H9 (cell line): ENCODE measurements around the gene PEAK3. TPM values are rescaled to one million over a fixed set of nuclear protein-coding genes. Genes with fewer than 3 reads are reported as not detected.
A peak's percentile ranks its signal among the peaks of the same experiment; 100 is the strongest.

Source experiments
- DNase-seq: peaks from one replicate; pipeline ENCODE4 v3.0.0-alpha.2; 2017
- H2AFZ ChIP-seq: one replicate; pipeline ENCODE4 v1.6.1; 2013; ENCODE audit warnings: mild to moderate bottlenecking, low read length, control low read depth, moderate library complexity
- H2AK5ac ChIP-seq: 2 replicates; pipeline ENCODE4 v1.6.1; 2013; ENCODE audit warnings: low read length, control low read depth, mixed read lengths; ENCODE audit not compliant: insufficient read length
- H2BK120ac ChIP-seq: one replicate; pipeline ENCODE4 v1.6.1; 2013; ENCODE audit warnings: low read depth, mild to moderate bottlenecking, low read length, control low read depth, inconsistent platforms; ENCODE audit not compliant: poor library complexity, severe bottlenecking
- H2BK12ac ChIP-seq: 2 replicates; pipeline ENCODE4 v1.6.1; 2013; ENCODE audit warnings: low read length, control low read depth, mixed read lengths, low read depth; ENCODE audit not compliant: insufficient read length
- H2BK15ac ChIP-seq: 2 replicates; pipeline ENCODE4 v1.6.1; 2013; ENCODE audit warnings: low read depth, low read length, control low read depth
- H2BK20ac ChIP-seq: one replicate; pipeline ENCODE4 v1.6.1; 2013; ENCODE audit warnings: low read depth, mild to moderate bottlenecking, low read length, control low read depth, inconsistent platforms; ENCODE audit not compliant: poor library complexity, severe bottlenecking
- H2BK5ac ChIP-seq: 2 replicates; pipeline ENCODE4 v1.6.1; 2013; ENCODE audit warnings: low read length, control low read depth, mixed read lengths; ENCODE audit not compliant: insufficient read length
- H3K14ac ChIP-seq: 2 replicates; pipeline ENCODE4 v1.6.1; 2013; ENCODE audit warnings: low read length, control low read depth; ENCODE audit not compliant: insufficient read depth
- H3K18ac ChIP-seq: 2 replicates; pipeline ENCODE4 v1.6.1; 2013; ENCODE audit warnings: low read depth, mild to moderate bottlenecking, mixed read lengths, low read length, control low read depth; ENCODE audit not compliant: insufficient read length
- H3K23ac ChIP-seq: 2 replicates; pipeline ENCODE4 v1.6.1; 2013; ENCODE audit warnings: low read length, control low read depth, mixed read lengths, low read depth; ENCODE audit not compliant: insufficient read length
- H3K23me2 ChIP-seq: 2 replicates; pipeline ENCODE4 v1.6.1; 2013; ENCODE audit warnings: low read depth, mild to moderate bottlenecking, mixed read lengths, low read length, control low read depth; ENCODE audit not compliant: insufficient read length, poor library complexity, severe bottlenecking
- H3K27ac ChIP-seq: 2 replicates; pipeline ENCODE4 v1.5.1; 2013; ENCODE audit warnings: low read length, control low read depth, mixed read lengths, low read depth; ENCODE audit not compliant: insufficient read length
- H3K27me3 ChIP-seq: 2 replicates; pipeline ENCODE4 v1.6.1; 2013; ENCODE audit warnings: low read length, control low read depth, inconsistent platforms; ENCODE audit not compliant: insufficient read depth
- H3K4ac ChIP-seq: 2 replicates; pipeline ENCODE4 v1.6.1; 2013; ENCODE audit warnings: low read depth, mild to moderate bottlenecking, control low read depth, inconsistent platforms, low read length, moderate library complexity
- H3K4me1 ChIP-seq: 2 replicates; pipeline ENCODE4 v1.6.1; 2013; ENCODE audit warnings: low read length, control low read depth, inconsistent platforms; ENCODE audit not compliant: insufficient read depth
- H3K4me2 ChIP-seq: 2 replicates; pipeline ENCODE4 v1.6.1; 2013; ENCODE audit warnings: low read length, control low read depth, mixed read lengths; ENCODE audit not compliant: insufficient read length, insufficient read depth
- H3K56ac ChIP-seq: 2 replicates; pipeline ENCODE4 v1.6.1; 2013; ENCODE audit warnings: low read depth, mild to moderate bottlenecking, mixed read lengths, low read length, control low read depth; ENCODE audit not compliant: insufficient read length
- H3K79me1 ChIP-seq: 2 replicates; pipeline ENCODE4 v1.6.1; 2013; ENCODE audit warnings: low read depth, mild to moderate bottlenecking, moderate library complexity, low read length, control low read depth, inconsistent platforms; ENCODE audit not compliant: insufficient read depth, poor library complexity, severe bottlenecking
- H3K79me2 ChIP-seq: 2 replicates; pipeline ENCODE4 v1.6.1; 2013; ENCODE audit warnings: low read length, control low read depth, inconsistent platforms; ENCODE audit not compliant: insufficient read depth
- H3K9ac ChIP-seq: 2 replicates; pipeline ENCODE4 v1.6.1; 2013; ENCODE audit warnings: low read length, control low read depth, mixed read lengths; ENCODE audit not compliant: insufficient read length; ENCODE audit errors: extremely low read depth
- H3K9me3 ChIP-seq: one replicate; pipeline ENCODE4 v1.6.1; 2013; ENCODE audit warnings: low read depth, low read length, inconsistent platforms; ENCODE audit not compliant: control insufficient read depth
- H3T11ph ChIP-seq: one replicate; pipeline ENCODE4 v1.6.1; 2013; ENCODE audit warnings: mild to moderate bottlenecking, low read length, control low read depth, inconsistent platforms
- H4K20me1 ChIP-seq: one replicate; pipeline ENCODE4 v1.6.1; 2013; ENCODE audit not compliant: control insufficient read depth, insufficient read length, insufficient read depth
- H4K5ac ChIP-seq: 2 replicates; pipeline ENCODE4 v1.6.1; 2013; ENCODE audit warnings: low read depth, mild to moderate bottlenecking, mixed read lengths, low read length, control low read depth; ENCODE audit not compliant: insufficient read length
- H4K8ac ChIP-seq: replicated peaks from 2 replicates; pipeline ENCODE4 v1.6.1; 2013; ENCODE audit warnings: low read length, control low read depth, mixed read lengths, low read depth; ENCODE audit not compliant: insufficient read length
- H4K91ac ChIP-seq: 2 replicates; pipeline ENCODE4 v1.6.1; 2013; ENCODE audit warnings: low read depth, mild to moderate bottlenecking, moderate library complexity, mixed read lengths, low read length, control low read depth; ENCODE audit not compliant: insufficient read length
- H3K27ac Mint-ChIP-seq, 3 experiments: 2 replicates in 2 of 3; 3 replicates in 1 of 3; pipeline ENCODE4 v1.8.0; 2020 to 2021; ENCODE audit warnings: mixed read lengths in 3 of 3, mild to moderate bottlenecking in 1 of 3, moderate library complexity in 1 of 3
- H3K27me3 Mint-ChIP-seq: 2 replicates; pipeline ENCODE4 v1.8.0; 2021; ENCODE audit warnings: low read depth, mild to moderate bottlenecking, moderate library complexity, mixed read lengths
- H3K36me3 Mint-ChIP-seq, 3 experiments: 2 replicates in 2 of 3; 3 replicates in 1 of 3; pipeline ENCODE4 v1.8.0; 2020 to 2021; ENCODE audit warnings: low read depth in 3 of 3, mixed read lengths in 3 of 3; ENCODE audit not compliant: insufficient read depth in 1 of 3
- H3K4me1 Mint-ChIP-seq, 2 experiments: 2 replicates each; pipeline ENCODE4 v1.8.0; 2020; ENCODE audit warnings: mixed read lengths in 2 of 2
- H3K4me3 Mint-ChIP-seq, 2 experiments: 2 replicates in 1 of 2; 3 replicates in 1 of 2; pipeline ENCODE4 v1.8.0; 2020 to 2021; ENCODE audit warnings: mild to moderate bottlenecking in 2 of 2, mixed read lengths in 2 of 2, moderate library complexity in 1 of 2
- H3K9me3 Mint-ChIP-seq, 2 experiments: 2 replicates in 1 of 2; 3 replicates in 1 of 2; pipeline ENCODE4 v1.8.0; 2020; ENCODE audit warnings: mild to moderate bottlenecking in 2 of 2, mixed read lengths in 2 of 2, moderate library complexity in 1 of 2
- WGBS: extraction: QIAGEN DNeasy Blood & Tissue Kit; methylation state at CpG from one replicate; pipeline ENCODE4 v1.1.7; 2013; ENCODE audit warnings: missing lambda C conversion rate, low lambda C conversion rate, mixed read lengths; ENCODE audit not compliant: insufficient read length; ENCODE audit errors: extremely low coverage; 5-methylcytosine and 5-hydroxymethylcytosine counted together
- total RNA-seq: library from RNA; stranded (reverse); gene quantifications from 2 replicates; pipeline ENCODE4 v1.2.1, GENCODE V29; 2021
- TF ChIP-seq, protein P1 (sequence below): fragments of 200-600 bp; sonication (generic); conservative IDR thresholded peaks from 3 replicates; pipeline ENCODE4 v1.8.0; 2021; ENCODE audit warnings: antibody characterized with exemption, mild to moderate bottlenecking

The PEAK3 gene
- total RNA-seq, 1 experiment from 2014 or later = not detected

GRCh38 chr19:2291185-2291751, 9.3 kb upstream of the PEAK3 start:
- no peaks in the 10 kb centered on the region for H3K79me2 ChIP-seq
- TF ChIP-seq, protein P1, sequence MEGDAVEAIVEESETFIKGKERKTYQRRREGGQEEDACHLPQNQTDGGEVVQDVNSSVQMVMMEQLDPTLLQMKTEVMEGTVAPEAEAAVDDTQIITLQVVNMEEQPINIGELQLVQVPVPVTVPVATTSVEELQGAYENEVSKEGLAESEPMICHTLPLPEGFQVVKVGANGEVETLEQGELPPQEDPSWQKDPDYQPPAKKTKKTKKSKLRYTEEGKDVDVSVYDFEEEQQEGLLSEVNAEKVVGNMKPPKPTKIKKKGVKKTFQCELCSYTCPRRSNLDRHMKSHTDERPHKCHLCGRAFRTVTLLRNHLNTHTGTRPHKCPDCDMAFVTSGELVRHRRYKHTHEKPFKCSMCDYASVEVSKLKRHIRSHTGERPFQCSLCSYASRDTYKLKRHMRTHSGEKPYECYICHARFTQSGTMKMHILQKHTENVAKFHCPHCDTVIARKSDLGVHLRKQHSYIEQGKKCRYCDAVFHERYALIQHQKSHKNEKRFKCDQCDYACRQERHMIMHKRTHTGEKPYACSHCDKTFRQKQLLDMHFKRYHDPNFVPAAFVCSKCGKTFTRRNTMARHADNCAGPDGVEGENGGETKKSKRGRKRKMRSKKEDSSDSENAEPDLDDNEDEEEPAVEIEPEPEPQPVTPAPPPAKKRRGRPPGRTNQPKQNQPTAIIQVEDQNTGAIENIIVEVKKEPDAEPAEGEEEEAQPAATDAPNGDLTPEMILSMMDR = peak; percentile 36; the same call in 1 of the 3 replicates
- H3T11ph ChIP-seq = no peak overlapping the region
- WGBS = no CpG with 5 or more reads among the region's 67 CpGs
- Mint-ChIP-seq H3K9me3 (peaks cover 5 to 6% of the 10 kb centered on the region in 2 experiments; a peak in 3 of 5 replicates), H3K4me3 (peak overlapping the region; percentile 42 to 64), H3K36me3 (peaks cover 0 to 7% (median 4%) of the 10 kb centered on the region in 3 experiments; a peak in 3 of 7 replicates), H3K4me1 (peaks cover 7 to 21% of the 10 kb centered on the region in 2 experiments; a peak in 3 of 4 replicates), H3K27me3 (peaks cover 95% of the 10 kb centered on the region), H3K27ac (no peak overlapping the region)
- H4K8ac ChIP-seq = no peak overlapping the region
- no peak overlapping the region for H2BK12ac ChIP-seq
- no peak overlapping the region for H3K4ac ChIP-seq
- H3K79me1 ChIP-seq = no peaks in the 10 kb centered on the region
- no peak overlapping the region for H3K27ac ChIP-seq
- no peak overlapping the region for H2AFZ ChIP-seq
- H3K56ac ChIP-seq = no peak overlapping the region
- H3K27me3 ChIP-seq = peaks cover 35% of the 10 kb centered on the region; the same call in 1 of the 2 replicates
- no peak overlapping the region for H3K23ac ChIP-seq
- no peaks in the 10 kb centered on the region for H3K4me1 ChIP-seq
- no peak overlapping the region for H2BK20ac ChIP-seq
- no peak overlapping the region; the same call in 1 of the 2 replicates for H2BK15ac ChIP-seq
- DNase-seq = peak; percentile 75
- H4K20me1 ChIP-seq = no peaks in the 10 kb centered on the region
- H2BK5ac ChIP-seq = no peak overlapping the region
- no peak overlapping the region for H4K91ac ChIP-seq
- H3K23me2 ChIP-seq = no peaks in the 10 kb centered on the region
- H2BK120ac ChIP-seq = no peak overlapping the region
- H3K9ac ChIP-seq = no peak overlapping the region
- H3K4me2 ChIP-seq = peak overlapping the region; percentile 65
- H3K14ac ChIP-seq = no peak overlapping the region
- H3K18ac ChIP-seq = no peak overlapping the region
- H3K9me3 ChIP-seq = no peaks in the 10 kb centered on the region
- H2AK5ac ChIP-seq = no peak overlapping the region
- H4K5ac ChIP-seq = no peak overlapping the region
